VCaP (cell line): Measurements from ENCODE around the gene XAGE3.

Experiments
- H3K27ac ChIP-seq: fragments of 450-650 bp; 2 replicates; pipeline ENCODE4 v1.5.1; 2017
- TF ChIP-seq, protein P1 (sequence below): fragments of 450-650 bp; conservative IDR thresholded peaks from 2 replicates; pipeline ENCODE4 v1.5.1; 2017; ENCODE audit warnings: mild to moderate bottlenecking, moderate library complexity

The XAGE3 gene

DNA sequence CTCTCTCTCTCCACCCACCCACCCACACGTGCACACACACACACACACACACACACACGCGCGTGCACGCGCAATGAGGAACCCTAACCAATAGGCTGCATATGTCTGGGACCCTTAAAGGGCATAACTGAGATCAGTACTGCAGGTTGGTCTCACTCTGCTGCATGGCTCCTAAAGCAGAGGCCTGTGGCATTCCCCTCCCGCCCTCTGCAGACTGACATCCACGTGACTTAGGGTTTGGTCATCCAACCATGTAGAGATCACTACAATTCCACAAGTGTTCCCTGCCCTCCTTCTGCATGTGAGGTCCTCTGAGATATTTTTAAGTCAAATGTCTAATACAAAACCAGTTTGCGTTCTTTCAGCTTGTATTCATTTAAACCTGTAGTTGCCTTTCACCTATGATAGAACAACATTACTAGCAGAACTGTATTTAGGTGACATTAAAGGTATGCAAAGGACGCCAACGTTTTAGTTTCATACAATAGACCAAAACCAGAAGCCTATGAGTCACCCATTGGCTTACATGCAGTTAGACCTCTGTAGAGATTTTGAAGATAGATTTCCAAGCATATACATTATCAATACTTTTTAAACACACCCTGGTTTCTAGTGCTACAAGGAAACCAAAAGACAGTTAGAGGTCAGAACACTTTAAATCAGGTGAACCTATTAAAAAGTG lies 46.7 kb downstream of the XAGE3 start:
- TF ChIP-seq, protein P1, sequence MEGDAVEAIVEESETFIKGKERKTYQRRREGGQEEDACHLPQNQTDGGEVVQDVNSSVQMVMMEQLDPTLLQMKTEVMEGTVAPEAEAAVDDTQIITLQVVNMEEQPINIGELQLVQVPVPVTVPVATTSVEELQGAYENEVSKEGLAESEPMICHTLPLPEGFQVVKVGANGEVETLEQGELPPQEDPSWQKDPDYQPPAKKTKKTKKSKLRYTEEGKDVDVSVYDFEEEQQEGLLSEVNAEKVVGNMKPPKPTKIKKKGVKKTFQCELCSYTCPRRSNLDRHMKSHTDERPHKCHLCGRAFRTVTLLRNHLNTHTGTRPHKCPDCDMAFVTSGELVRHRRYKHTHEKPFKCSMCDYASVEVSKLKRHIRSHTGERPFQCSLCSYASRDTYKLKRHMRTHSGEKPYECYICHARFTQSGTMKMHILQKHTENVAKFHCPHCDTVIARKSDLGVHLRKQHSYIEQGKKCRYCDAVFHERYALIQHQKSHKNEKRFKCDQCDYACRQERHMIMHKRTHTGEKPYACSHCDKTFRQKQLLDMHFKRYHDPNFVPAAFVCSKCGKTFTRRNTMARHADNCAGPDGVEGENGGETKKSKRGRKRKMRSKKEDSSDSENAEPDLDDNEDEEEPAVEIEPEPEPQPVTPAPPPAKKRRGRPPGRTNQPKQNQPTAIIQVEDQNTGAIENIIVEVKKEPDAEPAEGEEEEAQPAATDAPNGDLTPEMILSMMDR, result no peak
- no peak overlapping the region for H3K27ac ChIP-seq

DNA sequence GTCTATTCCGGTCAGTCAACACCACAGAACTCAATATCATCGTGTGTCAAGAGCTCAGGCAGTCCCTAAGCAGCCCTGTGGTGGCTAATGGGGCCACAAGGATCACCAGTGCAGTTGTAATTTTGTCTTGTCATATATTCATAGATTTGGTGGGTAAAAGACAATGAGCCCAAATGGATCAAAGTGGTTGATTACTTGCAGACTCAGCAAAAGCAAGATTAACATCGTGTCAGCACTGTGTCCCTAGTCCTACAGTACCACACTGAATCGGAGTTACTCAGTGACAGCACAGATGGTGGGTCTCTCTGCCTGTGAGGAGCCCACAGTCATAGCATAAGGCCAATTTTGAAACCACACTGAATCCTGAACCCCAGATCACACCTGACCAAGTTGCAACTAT lies 48.1 kb downstream of the XAGE3 start:
- TF ChIP-seq, protein P1, result no peak
- no peak overlapping the region for H3K27ac ChIP-seq
